DOHH2 (cell line): ENCODE data around the gene CDAN1.
"Not testable (repeated sequence)": the region's sequence is repeated elsewhere in the genome, so short reads cannot be mapped to it uniquely, and the experiment has no call there.

Source experiments
- H3F3A ChIP-seq: fragments of 200-600 bp; sonication (generic), shearing (Covaris generic); 2 replicates; pipeline ENCODE4 v1.6.0; 2016; ENCODE audit warnings: antibody characterized with exemption, mild to moderate bottlenecking; ENCODE audit not compliant: control insufficient read depth, insufficient read depth
- H3K27ac ChIP-seq: fragments of 200-600 bp; sonication (generic); 2 replicates; pipeline ENCODE4 v1.5.1; 2014; ENCODE audit warnings: low read depth, mild to moderate bottlenecking, low read length, moderate library complexity
- H3K27me3 ChIP-seq: fragments of 200-600 bp; sonication (generic); 2 replicates; pipeline ENCODE4 v1.6.1; 2014; ENCODE audit warnings: mild to moderate bottlenecking, low read length, mixed read lengths; ENCODE audit not compliant: control insufficient read depth
- H3K36me3 ChIP-seq: fragments of 200-600 bp; sonication (generic); 2 replicates; pipeline ENCODE4 v1.6.1; 2014; ENCODE audit warnings: mild to moderate bottlenecking, low read length, moderate library complexity, mixed read lengths; ENCODE audit not compliant: control insufficient read depth
- H3K4me1 ChIP-seq: fragments of 200-600 bp; sonication (generic); 2 replicates; pipeline ENCODE4 v1.6.1; 2014; ENCODE audit warnings: mild to moderate bottlenecking, low read length, mixed read lengths; ENCODE audit not compliant: control insufficient read depth
- H3K4me2 ChIP-seq: fragments of 200-600 bp; sonication (generic); 2 replicates; pipeline ENCODE4 v1.6.0; 2014; ENCODE audit warnings: mild to moderate bottlenecking, low read length, moderate library complexity
- H3K4me3 ChIP-seq: fragments of 200-600 bp; sonication (generic); 2 replicates; pipeline ENCODE4 v1.5.1; 2014; ENCODE audit warnings: mild to moderate bottlenecking, low read length, mixed read lengths
- H3K79me2 ChIP-seq: fragments of 200-600 bp; sonication (generic); 2 replicates; pipeline ENCODE4 v1.6.1; 2014; ENCODE audit warnings: mild to moderate bottlenecking, low read length, mixed read lengths; ENCODE audit not compliant: control insufficient read depth
- H3K9me2 ChIP-seq: fragments of 200-600 bp; sonication (generic); replicated peaks from 2 replicates; pipeline ENCODE4 v1.6.1; 2014; ENCODE audit warnings: mild to moderate bottlenecking, low read length, mixed read lengths; ENCODE audit not compliant: control insufficient read depth
- H3K9me3 ChIP-seq: fragments of 200-600 bp; sonication (generic); 2 replicates; pipeline ENCODE4 v1.6.1; 2014; ENCODE audit warnings: antibody characterized with exemption, low read length, mixed read lengths; ENCODE audit not compliant: control insufficient read depth, insufficient read depth
- H4K20me1 ChIP-seq: fragments of 200-600 bp; sonication (generic); 2 replicates; pipeline ENCODE4 v1.6.0; 2014; ENCODE audit warnings: low read depth, mild to moderate bottlenecking, antibody characterized with exemption, low read length, moderate library complexity; ENCODE audit not compliant: control insufficient read depth, insufficient read depth
- EZH2phosphoT487 ChIP-seq: fragments of 200-600 bp; sonication (generic); IDR thresholded peaks from 2 replicates; pipeline ENCODE4 v1.6.1; 2017; ENCODE audit warnings: borderline replicate concordance, mild to moderate bottlenecking, antibody characterized with exemption, low read length, moderate library complexity, mixed read lengths
- TF ChIP-seq, protein P1 (sequence below): fragments of 200-600 bp; sonication (generic); IDR thresholded peaks from one replicate; pipeline ENCODE4 v1.5.1; 2014; ENCODE audit warnings: antibody characterized with exemption, mild to moderate bottlenecking, low read depth, low read length; ENCODE audit not compliant: poor library complexity, severe bottlenecking

Gene CDAN1

DNA sequence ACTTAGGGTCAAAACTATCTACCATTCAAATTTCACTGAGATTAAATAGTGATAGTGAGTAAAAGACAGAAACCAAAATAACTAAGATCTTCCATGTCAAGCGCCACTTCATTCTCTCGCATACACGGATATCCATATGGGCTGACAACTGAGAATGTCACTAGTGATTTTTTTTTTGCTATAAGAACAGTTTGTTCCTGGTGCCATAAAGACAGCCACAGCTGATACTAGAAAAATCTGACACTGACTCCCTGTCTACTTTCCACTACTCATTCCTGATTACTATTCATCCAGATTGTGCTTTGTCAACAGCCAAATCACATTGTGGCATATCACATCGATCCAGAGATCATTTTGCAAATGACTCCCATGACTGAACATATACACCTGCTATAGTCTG is 45.8 kb upstream of the CDAN1 start:
- Histone ChIP-seq H3K9me2 (no peaks in the 10 kb centered on the region), H3K4me2 (no peak overlapping the region), H3F3A (no peaks in the 10 kb centered on the region), H3K27ac (no peak overlapping the region), H3K36me3 (peaks cover 8% of the 10 kb centered on the region), H3K9me3 (no peaks in the 10 kb centered on the region), H3K79me2 (no peaks in the 10 kb centered on the region), H4K20me1 (no peaks in the 10 kb centered on the region), H3K27me3 (no peaks in the 10 kb centered on the region), H3K4me1 (no peaks in the 10 kb centered on the region), H3K4me3 (no peak overlapping the region)
- TF ChIP-seq EZH2phosphoT487: no peak
- TF ChIP-seq, protein P1, sequence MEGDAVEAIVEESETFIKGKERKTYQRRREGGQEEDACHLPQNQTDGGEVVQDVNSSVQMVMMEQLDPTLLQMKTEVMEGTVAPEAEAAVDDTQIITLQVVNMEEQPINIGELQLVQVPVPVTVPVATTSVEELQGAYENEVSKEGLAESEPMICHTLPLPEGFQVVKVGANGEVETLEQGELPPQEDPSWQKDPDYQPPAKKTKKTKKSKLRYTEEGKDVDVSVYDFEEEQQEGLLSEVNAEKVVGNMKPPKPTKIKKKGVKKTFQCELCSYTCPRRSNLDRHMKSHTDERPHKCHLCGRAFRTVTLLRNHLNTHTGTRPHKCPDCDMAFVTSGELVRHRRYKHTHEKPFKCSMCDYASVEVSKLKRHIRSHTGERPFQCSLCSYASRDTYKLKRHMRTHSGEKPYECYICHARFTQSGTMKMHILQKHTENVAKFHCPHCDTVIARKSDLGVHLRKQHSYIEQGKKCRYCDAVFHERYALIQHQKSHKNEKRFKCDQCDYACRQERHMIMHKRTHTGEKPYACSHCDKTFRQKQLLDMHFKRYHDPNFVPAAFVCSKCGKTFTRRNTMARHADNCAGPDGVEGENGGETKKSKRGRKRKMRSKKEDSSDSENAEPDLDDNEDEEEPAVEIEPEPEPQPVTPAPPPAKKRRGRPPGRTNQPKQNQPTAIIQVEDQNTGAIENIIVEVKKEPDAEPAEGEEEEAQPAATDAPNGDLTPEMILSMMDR: no peak

DNA sequence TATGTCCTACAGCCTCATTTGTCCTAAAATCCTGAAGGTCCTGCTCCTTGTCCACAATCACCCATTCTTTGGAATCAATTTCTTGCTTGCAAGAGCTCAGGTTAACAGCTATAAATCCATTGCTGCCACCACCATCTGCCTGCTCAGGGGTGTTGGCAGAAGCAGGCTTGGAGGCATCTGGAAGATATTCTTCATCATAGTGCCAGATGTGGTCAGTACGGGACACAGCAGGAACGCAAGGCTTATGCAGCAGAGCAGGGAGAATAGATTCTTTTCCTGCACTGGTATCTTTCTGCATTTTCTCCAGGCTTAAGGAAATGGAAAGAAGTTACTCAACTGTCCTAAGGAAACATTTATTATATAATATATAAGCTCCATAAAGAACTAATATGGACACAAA is 38.5 kb upstream of the CDAN1 start:
- TF ChIP-seq EZH2phosphoT487: no peak
- TF ChIP-seq, protein P1: no peak
- no peaks in the 10 kb centered on the region for H3K79me2 ChIP-seq
- peaks cover 7% of the 10 kb centered on the region; the same call in 1 of the 2 replicates for H3K36me3 ChIP-seq
- H4K20me1 ChIP-seq: no peaks in the 10 kb centered on the region
- H3F3A ChIP-seq: no peaks in the 10 kb centered on the region
- no peaks in the 10 kb centered on the region for H3K27me3 ChIP-seq
- no peak overlapping the region for H3K4me3 ChIP-seq
- H3K4me1 ChIP-seq: no peaks in the 10 kb centered on the region
- no peak overlapping the region for H3K4me2 ChIP-seq
- no peaks in the 10 kb centered on the region for H3K9me2 ChIP-seq
- no peak overlapping the region for H3K27ac ChIP-seq
- H3K9me3 ChIP-seq: no peaks in the 10 kb centered on the region

DNA sequence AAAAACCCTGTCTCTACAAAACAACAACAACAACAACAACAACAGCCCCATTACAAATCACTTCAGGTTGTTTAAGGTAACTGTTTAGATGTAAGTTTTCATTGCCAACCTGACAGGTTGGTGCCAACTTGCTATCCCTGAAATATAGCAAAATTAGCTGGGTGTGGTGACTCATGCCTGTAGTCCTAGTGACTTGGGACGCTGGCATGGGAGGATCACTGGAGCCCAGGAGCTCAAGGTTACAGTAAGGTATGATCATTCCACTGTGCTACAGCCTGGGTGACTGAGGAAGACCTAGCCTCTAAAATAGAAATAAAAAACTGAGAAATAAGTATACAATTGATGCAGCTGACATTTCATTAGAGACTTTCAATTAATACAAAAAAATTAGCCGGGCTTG is 36.0 kb upstream of the CDAN1 start:
- Histone ChIP-seq H3K36me3 (peaks cover 7% of the 10 kb centered on the region; the same call in 1 of the 2 replicates), H4K20me1 (no peaks in the 10 kb centered on the region), H3K9me2 (no peaks in the 10 kb centered on the region), H3K27ac (no peak overlapping the region), H3K27me3 (no peaks in the 10 kb centered on the region), H3K9me3 (no peaks in the 10 kb centered on the region), H3K4me3 (no peak overlapping the region), H3K4me1 (no peaks in the 10 kb centered on the region), H3K79me2 (no peaks in the 10 kb centered on the region), H3F3A (no peaks in the 10 kb centered on the region), H3K4me2 (no peak overlapping the region)
- TF ChIP-seq, protein P1: no peak
- TF ChIP-seq EZH2phosphoT487: no peak

DNA sequence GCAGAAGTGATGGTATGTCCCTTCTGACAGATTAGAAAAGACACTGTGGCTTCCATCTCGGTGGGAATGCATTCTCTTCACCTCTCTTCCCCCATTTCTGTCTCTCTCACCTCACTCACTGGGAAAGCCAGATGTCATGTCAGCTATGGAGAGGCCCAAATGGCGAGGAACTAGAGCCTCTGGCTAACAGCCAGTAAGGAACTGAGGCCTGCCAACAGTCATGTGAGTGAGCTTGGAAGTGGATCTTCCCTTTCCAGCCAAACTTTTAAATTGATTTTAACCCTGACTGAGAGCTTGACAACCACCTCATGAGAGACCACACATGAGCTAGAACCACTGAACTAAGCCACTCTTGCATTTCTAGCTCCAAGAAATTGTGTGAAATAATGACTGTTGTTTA is 35.2 kb upstream of the CDAN1 start:
- peaks cover 7% of the 10 kb centered on the region; the same call in 1 of the 2 replicates for H3K36me3 ChIP-seq
- no peaks in the 10 kb centered on the region for H4K20me1 ChIP-seq
- H3K9me2 ChIP-seq: no peaks in the 10 kb centered on the region
- no peaks in the 10 kb centered on the region for H3F3A ChIP-seq
- no peaks in the 10 kb centered on the region for H3K4me1 ChIP-seq
- H3K27ac ChIP-seq: no peak overlapping the region
- H3K4me2 ChIP-seq: no peak overlapping the region
- H3K79me2 ChIP-seq: no peaks in the 10 kb centered on the region
- no peak for TF ChIP-seq EZH2phosphoT487
- TF ChIP-seq, protein P1: no peak
- H3K27me3 ChIP-seq: no peaks in the 10 kb centered on the region
- no peaks in the 10 kb centered on the region for H3K9me3 ChIP-seq
- no peak overlapping the region for H3K4me3 ChIP-seq

DNA sequence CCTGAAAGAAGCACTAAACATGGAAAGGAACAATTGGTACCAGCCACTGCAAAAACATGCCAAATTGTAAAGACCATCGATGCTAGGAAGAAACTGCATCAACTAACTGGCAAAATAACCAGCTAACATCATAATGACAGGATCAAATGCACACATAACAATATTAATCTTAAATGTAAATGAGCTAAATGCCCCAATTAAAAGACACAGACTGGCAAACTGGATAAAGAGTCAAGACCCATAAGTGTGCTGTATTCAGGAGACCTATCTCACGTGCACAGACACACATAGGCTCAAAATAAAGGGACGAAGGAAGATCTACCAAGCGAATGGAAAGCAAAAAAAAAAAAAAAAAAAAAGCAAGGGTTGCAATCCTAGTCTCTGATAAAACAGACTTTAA is 29.2 kb upstream of the CDAN1 start:
- H3K4me1 ChIP-seq, H4K20me1 ChIP-seq, H3K4me2 ChIP-seq, H3K79me2 ChIP-seq, H3K27me3 ChIP-seq, H3K9me2 ChIP-seq, H3F3A ChIP-seq, H3K4me3 ChIP-seq, H3K27ac ChIP-seq, H3K36me3 ChIP-seq: not testable (repeated sequence)
- H3K9me3 ChIP-seq: peaks cover 10% of the 10 kb centered on the region
